ENCODE measurements around the gene IRF2BP2. TPM values are rescaled to one million over a fixed set of nuclear protein-coding genes. Genes with fewer than 3 reads are reported as not detected.

The IRF2BP2 gene
- total RNA-seq, 1 donor from 2014 or later: 170 TPM

- Mint-ChIP-seq H3K27me3 (ENCODE audit: unreplicated experiment) (no peaks in the 10 kb centered on the region), H3K27ac (ENCODE audit: unreplicated experiment) (no peak overlapping the region), H3K4me3 (ENCODE audit: unreplicated experiment) (no peak overlapping the region), H3K36me3 (ENCODE audit: unreplicated experiment) (no peaks in the 10 kb centered on the region), H3K9me3 (ENCODE audit: unreplicated experiment) (peaks cover 7% of the 10 kb centered on the region), H3K4me1 (ENCODE audit: unreplicated experiment) (no peaks in the 10 kb centered on the region)
- TF ChIP-seq CTCF (IDR thresholded peaks at IDR 0.05): no peak
- DNase-seq (ENCODE audit: extremely low spot score, unreplicated experiment): no peak
These were observed 33.8 kb upstream of the IRF2BP2 start for GRCh38 chr1:234643850-234644134.

- Mint-ChIP-seq H3K4me3 (ENCODE audit: unreplicated experiment) (no peak overlapping the region), H3K36me3 (ENCODE audit: unreplicated experiment) (no peaks in the 10 kb centered on the region), H3K9me3 (ENCODE audit: unreplicated experiment) (peaks cover 9% of the 10 kb centered on the region), H3K4me1 (ENCODE audit: unreplicated experiment) (no peaks in the 10 kb centered on the region), H3K27me3 (ENCODE audit: unreplicated experiment) (no peaks in the 10 kb centered on the region), H3K27ac (ENCODE audit: unreplicated experiment) (no peak overlapping the region)
- TF ChIP-seq CTCF (IDR thresholded peaks at IDR 0.05): no peak
- DNase-seq (ENCODE audit: extremely low spot score, unreplicated experiment): no peak
These were observed 33.3 kb upstream of the IRF2BP2 start for GRCh38 chr1:234643111-234643849.

- no peak overlapping the region for H3K27ac Mint-ChIP-seq (ENCODE audit: unreplicated experiment)
- H3K9me3 Mint-ChIP-seq (ENCODE audit: unreplicated experiment): peaks cover 9% of the 10 kb centered on the region
- H3K4me1 Mint-ChIP-seq (ENCODE audit: unreplicated experiment): no peaks in the 10 kb centered on the region
- H3K36me3 Mint-ChIP-seq (ENCODE audit: unreplicated experiment): no peaks in the 10 kb centered on the region
- H3K27me3 Mint-ChIP-seq (ENCODE audit: unreplicated experiment): no peaks in the 10 kb centered on the region
- TF ChIP-seq CTCF (IDR thresholded peaks at IDR 0.05): no peak
- H3K4me3 Mint-ChIP-seq (ENCODE audit: unreplicated experiment): no peak overlapping the region
- no peak for DNase-seq (ENCODE audit: extremely low spot score, unreplicated experiment)
These were observed 32.5 kb upstream of the IRF2BP2 start for GRCh38 chr1:234642428-234642827.

GRCh38 chr1:234639961-234640360 lies 30.0 kb upstream of the IRF2BP2 start:
- H3K27ac Mint-ChIP-seq (ENCODE audit: unreplicated experiment): no peak overlapping the region

More at GRCh38 chr1:234639961-234640360, 30.0 kb upstream of the IRF2BP2 start:
- Mint-ChIP-seq H3K4me1 (ENCODE audit: unreplicated experiment) (no peaks in the 10 kb centered on the region), H3K36me3 (ENCODE audit: unreplicated experiment) (no peaks in the 10 kb centered on the region), H3K27me3 (ENCODE audit: unreplicated experiment) (no peaks in the 10 kb centered on the region), H3K4me3 (ENCODE audit: unreplicated experiment) (no peak overlapping the region), H3K9me3 (ENCODE audit: unreplicated experiment) (peaks cover 4% of the 10 kb centered on the region)
- TF ChIP-seq CTCF (IDR thresholded peaks at IDR 0.05): no peak
- DNase-seq (ENCODE audit: extremely low spot score, unreplicated experiment): no peak
